Uterus (tissue), 4 donors: ENCODE measurements around the gene CAMSAP2. TPM values are rescaled to one million over a fixed set of nuclear protein-coding genes. Genes with fewer than 3 reads are reported as not detected.

Source experiments
- DNase-seq, 2 donors: peaks; one replicate each; pipeline ENCODE4 v3.0.0-alpha.2; 2019 to 2020
- H3K27ac ChIP-seq, 2 donors: fragments of 200-600 bp; sonication (generic); 1 replicate in 1 of 2; 2 replicates in 1 of 2; pipeline ENCODE4 v1.5.1; 2016 to 2018
- H3K27me3 ChIP-seq, 2 donors: fragments of 200-600 bp; sonication (generic); one replicate each; pipeline ENCODE4 v1.5.1; 2018 to 2019; ENCODE audit warnings: control low read depth in 1 of 2
- H3K36me3 ChIP-seq, 2 donors: fragments of 200-600 bp; sonication (generic); one replicate each; pipeline ENCODE4 v1.5.1; 2019; ENCODE audit warnings: control low read depth in 1 of 2
- H3K4me1 ChIP-seq, 2 donors: fragments of 200-600 bp; sonication (generic); one replicate each; pipeline ENCODE4 v1.5.1; 2018 to 2019; ENCODE audit warnings: control low read depth in 1 of 2
- H3K4me3 ChIP-seq, 2 donors: fragments of 200-600 bp; sonication (generic); 1 replicate in 1 of 2; 2 replicates in 1 of 2; pipeline ENCODE4 v1.5.1; 2018 to 2019; ENCODE audit warnings: mild to moderate bottlenecking in 1 of 2
- H3K9me3 ChIP-seq, 2 donors: fragments of 200-600 bp; sonication (generic); one replicate each; pipeline ENCODE4 v1.5.1; 2019; ENCODE audit warnings: control low read depth in 1 of 2
- CTCF ChIP-seq, 4 experiments: fragments of 200-600 bp in 2 of 4; fragments of 450-650 bp in 2 of 4; sonication (generic) in 2 of 4; IDR thresholded peaks; one replicate each; pipeline ENCODE4 v1.5.1; 2016 to 2019; ENCODE audit warnings: antibody characterized with exemption in 4 of 4, mild to moderate bottlenecking in 2 of 4, moderate library complexity in 1 of 4
- POLR2A ChIP-seq, 2 donors: fragments of 450-650 bp; IDR thresholded peaks; one replicate each; pipeline ENCODE4 v1.6.1; 2016; ENCODE audit warnings: antibody characterized with exemption in 2 of 2, mild to moderate bottlenecking in 1 of 2, moderate library complexity in 1 of 2
- intact Hi-C: fragments of 100-400 bp; cut with DNase I; formaldehyde crosslinking; loops from one replicate; pipeline ENCODE4 v1.15.1; 2023; ENCODE audit warnings: low total_unique reads
- total RNA-seq, 4 donors: library from RNA; depleted of rRNA in 3 of 4; stranded (reverse); fragments of >200 nt in 3 of 4; gene quantifications; one replicate each; pipeline versions ENCODE4 v1.1.0 to v1.2.4, GENCODE V29; 2014 to 2023
- donor health status: DM: yes; HTN: yes; CAD: no.

Gene CAMSAP2
- total RNA-seq, 4 donors from 2014 or later: 31.0 to 64.8 (median 47.7) TPM

- Histone ChIP-seq H3K27me3 (no peaks in the 10 kb centered on the region), H3K27ac (no peak overlapping the region), H3K4me1 (no peaks in the 10 kb centered on the region), H3K9me3 (no peaks in the 10 kb centered on the region), H3K36me3 (no peaks in the 10 kb centered on the region), H3K4me3 (no peak overlapping the region)
- no peak for DNase-seq
- TF ChIP-seq CTCF (IDR thresholded peaks at IDR 0.05): no peak
- no peak for TF ChIP-seq POLR2A (IDR thresholded peaks at IDR 0.05)
- intact Hi-C loops: no loop called here
Observed at GRCh38 chr1:200909071-200909470, 170.4 kb downstream of the CAMSAP2 start.

- no peaks in the 10 kb centered on the region for H3K9me3 ChIP-seq
- intact Hi-C loops: no loop called here
- no peaks in the 10 kb centered on the region for H3K4me1 ChIP-seq
- TF ChIP-seq CTCF (IDR thresholded peaks at IDR 0.05) (no peak), POLR2A (IDR thresholded peaks at IDR 0.05) (no peak)
- no peaks in the 10 kb centered on the region for H3K36me3 ChIP-seq
- H3K27me3 ChIP-seq: no peaks in the 10 kb centered on the region
- H3K27ac ChIP-seq: no peak overlapping the region
- no peak for DNase-seq
- no peak overlapping the region for H3K4me3 ChIP-seq
Observed at GRCh38 chr1:200909757-200910239, 171.1 kb downstream of the CAMSAP2 start.

Other genes with a start within 250 kb of the CAMSAP2 start
- gene KIF14, start 118.1 kb upstream of the CAMSAP2 start, total RNA-seq: 1 to 10 TPM in 1 of 4 donors, under 1 TPM in 2, not detected in 1; under 0.01 to 9.2 (median 0.15) TPM
- gene DDX59, start 69.0 kb upstream of the CAMSAP2 start, total RNA-seq: 10 to 100 TPM in 3 of 4 donors, 1 to 10 TPM in 1; 8.2 to 30.5 (median 22.0) TPM
- gene GPR25, start 134.1 kb downstream of the CAMSAP2 start, total RNA-seq: under 1 TPM in 1 of 4 donors, not detected in 3; 0.28 TPM
- 1 to 10 TPM in 2 of 4 donors, under 1 TPM in 1, not detected in 1; 0.59 to 8.5 (median 1.5) TPM for gene INAVA, start 156.0 kb downstream of the CAMSAP2 start, total RNA-seq